Activated T-helper 17 cell treated with anti-CD3 and anti-CD28 coated beads, Interleukin-2, amount 50 U/mL, for 72 hours (primary cell): ENCODE data around the gene MMP11. TPM values are rescaled to one million over a fixed set of nuclear protein-coding genes. Genes with fewer than 3 reads are reported as not detected.

ENCODE experiments used
- ATAC-seq: fragments of 150-1000 bp; cut with Tn5 transposase; replicated peaks from 2 replicates; pipeline ENCODE4 v1.10.0; 2021; ENCODE audit warnings: mild to moderate bottlenecking, moderate library complexity
- H3K27ac Mint-ChIP-seq: one replicate; pipeline ENCODE4 v1.8.0; 2022; ENCODE audit warnings: mixed read lengths
- H3K27me3 Mint-ChIP-seq: one replicate; pipeline ENCODE4 v1.8.0; 2022; ENCODE audit warnings: mixed read lengths
- H3K36me3 Mint-ChIP-seq: one replicate; pipeline ENCODE4 v1.8.0; 2022; ENCODE audit warnings: low read depth, mild to moderate bottlenecking, mixed read lengths
- H3K4me1 Mint-ChIP-seq: one replicate; pipeline ENCODE4 v1.8.0; 2022; ENCODE audit warnings: mixed read lengths
- H3K4me3 Mint-ChIP-seq: one replicate; pipeline ENCODE4 v1.8.0; 2022; ENCODE audit warnings: mild to moderate bottlenecking, mixed read lengths
- H3K9me3 Mint-ChIP-seq: one replicate; pipeline ENCODE4 v1.8.0; 2022; ENCODE audit warnings: mixed read lengths
- total RNA-seq, 2 donors: library from RNA; stranded (reverse); gene quantifications; one replicate each; pipeline ENCODE4 v1.2.3, GENCODE V29; 2022

MMP11 gene
- total RNA-seq, 2 donors from 2014 or later = 0.45 to 0.50 TPM

- Mint-ChIP-seq H3K4me3 (peak within 1 kb of the TSS; percentile 76), H3K4me1 (no peaks in the 10 kb centered on the region), H3K27me3 (no peaks in the 10 kb centered on the region), H3K36me3 (no peaks in the 10 kb centered on the region), H3K9me3 (no peaks in the 10 kb centered on the region), H3K27ac (no peak within 1 kb of the TSS)
- ATAC-seq = peak; percentile 79
Observed at GRCh38 chr22:23767673-23768548, 4.7 kb upstream of the MMP11 start, which contains the start of gene CHCHD10. CHCHD10 (minus strand) TSS chr22:23767972; CDS start chr22:23767874, 98 bp downstream.

GRCh38 chr22:23769321-23769965 is 3.2 kb upstream of the MMP11 start:
- Mint-ChIP-seq H3K9me3 (no peaks in the 10 kb centered on the region), H3K27me3 (no peaks in the 10 kb centered on the region), H3K4me1 (no peaks in the 10 kb centered on the region), H3K4me3 (no peak overlapping the region), H3K36me3 (no peaks in the 10 kb centered on the region), H3K27ac (no peak overlapping the region)
- ATAC-seq = no peak

GRCh38 chr22:23772315-23772648 is 367 bp upstream of the MMP11 start:
- Mint-ChIP-seq H3K4me1 (no peaks in the 10 kb centered on the region), H3K27me3 (no peaks in the 10 kb centered on the region), H3K27ac (no peak overlapping the region), H3K4me3 (peak overlapping the region; percentile 55), H3K9me3 (no peaks in the 10 kb centered on the region), H3K36me3 (no peaks in the 10 kb centered on the region)
- ATAC-seq = no peak

GRCh38 chr22:23773483-23774113 is 949 bp downstream of the MMP11 start:
- Mint-ChIP-seq H3K27ac (no peak overlapping the region), H3K27me3 (no peaks in the 10 kb centered on the region), H3K36me3 (no peaks in the 10 kb centered on the region), H3K4me3 (peak overlapping the region; percentile 25), H3K9me3 (no peaks in the 10 kb centered on the region), H3K4me1 (no peaks in the 10 kb centered on the region)
- ATAC-seq = no peak

GRCh38 chr22:23774114-23774921 is 1.7 kb downstream of the MMP11 start:
- H3K27me3 Mint-ChIP-seq = no peaks in the 10 kb centered on the region
- H3K4me1 Mint-ChIP-seq = no peaks in the 10 kb centered on the region
- H3K9me3 Mint-ChIP-seq = no peaks in the 10 kb centered on the region
- no peak for ATAC-seq
- H3K36me3 Mint-ChIP-seq = no peaks in the 10 kb centered on the region
- H3K4me3 Mint-ChIP-seq = no peak overlapping the region
- H3K27ac Mint-ChIP-seq = no peak overlapping the region

- Mint-ChIP-seq H3K9me3 (no peaks in the 10 kb centered on the region), H3K27me3 (no peaks in the 10 kb centered on the region), H3K4me1 (no peaks in the 10 kb centered on the region), H3K36me3 (no peaks in the 10 kb centered on the region), H3K4me3 (no peak overlapping the region), H3K27ac (no peak overlapping the region)
- ATAC-seq = no peak
Observed at GRCh38 chr22:23774922-23775436, 2.3 kb downstream of the MMP11 start.

- Mint-ChIP-seq H3K4me1 (no peaks in the 10 kb centered on the region), H3K4me3 (no peak overlapping the region), H3K36me3 (no peaks in the 10 kb centered on the region), H3K27me3 (no peaks in the 10 kb centered on the region), H3K9me3 (no peaks in the 10 kb centered on the region), H3K27ac (no peak overlapping the region)
- ATAC-seq = no peak
Observed at GRCh38 chr22:23775779-23776375, 3.2 kb downstream of the MMP11 start.

DNA sequence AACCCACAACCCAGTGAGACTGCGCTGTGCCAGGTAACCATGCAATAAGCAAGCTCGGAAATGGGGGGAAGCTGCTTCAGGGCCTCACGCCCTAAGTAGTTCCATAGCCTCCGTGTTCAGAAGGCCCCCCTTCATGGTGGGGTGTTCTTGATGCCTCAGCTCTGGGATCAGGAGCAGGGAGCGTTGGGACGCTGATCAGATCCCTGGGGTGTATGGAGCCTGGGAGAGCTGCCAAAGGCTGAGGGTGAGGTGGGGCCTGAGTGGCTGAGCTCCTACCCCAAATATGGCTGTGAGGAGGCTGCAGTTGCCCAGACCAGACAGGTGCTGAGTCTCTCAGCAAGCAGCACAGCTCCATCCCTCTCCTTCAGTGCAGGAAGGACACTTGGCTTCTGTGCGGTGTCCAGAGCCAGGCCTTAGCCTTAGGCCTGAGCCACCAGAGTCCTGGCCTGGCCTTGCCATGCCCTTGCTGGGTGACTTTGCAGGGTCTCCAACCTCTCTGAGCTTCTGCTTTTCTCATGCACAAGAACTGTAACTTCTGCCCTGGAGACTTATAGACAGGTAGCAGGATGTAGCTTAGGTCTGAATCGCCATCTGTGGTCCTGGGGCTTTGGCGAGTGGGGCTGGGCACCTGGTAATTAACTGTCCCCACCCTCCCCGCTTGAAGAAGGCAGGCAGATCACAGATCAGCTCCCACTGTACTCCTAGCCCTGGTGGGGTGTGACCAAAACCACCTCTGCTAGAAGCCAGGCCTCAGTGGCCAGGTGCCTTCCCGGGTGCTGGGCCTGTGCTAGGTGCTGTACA is 5.3 kb downstream of the MMP11 start:
- H3K4me3 Mint-ChIP-seq = no peak overlapping the region
- H3K27ac Mint-ChIP-seq = no peak overlapping the region
- no peaks in the 10 kb centered on the region for H3K27me3 Mint-ChIP-seq
- no peaks in the 10 kb centered on the region for H3K4me1 Mint-ChIP-seq
- H3K36me3 Mint-ChIP-seq = no peaks in the 10 kb centered on the region
- ATAC-seq = no peak
- H3K9me3 Mint-ChIP-seq = no peaks in the 10 kb centered on the region

DNA sequence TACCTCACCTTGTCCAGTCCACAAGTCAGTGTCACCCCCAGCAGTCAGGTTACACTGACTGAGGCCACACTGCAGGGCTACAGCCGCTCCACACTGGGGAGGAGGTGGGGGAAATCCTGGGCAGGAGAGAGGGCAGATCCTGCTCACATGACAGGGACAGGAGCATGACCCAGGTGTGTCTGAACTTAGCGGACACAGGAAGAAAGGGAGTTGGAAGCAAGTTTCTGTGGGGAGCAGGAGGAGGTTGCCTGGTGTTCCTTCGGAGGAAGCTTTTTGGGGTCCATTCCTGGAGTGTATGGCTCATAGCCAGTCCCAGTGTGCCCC is 5.9 kb downstream of the MMP11 start:
- ATAC-seq = no peak
- Mint-ChIP-seq H3K9me3 (no peaks in the 10 kb centered on the region), H3K27me3 (no peaks in the 10 kb centered on the region), H3K36me3 (no peaks in the 10 kb centered on the region), H3K4me1 (no peaks in the 10 kb centered on the region), H3K27ac (no peak overlapping the region), H3K4me3 (no peak overlapping the region)

- Mint-ChIP-seq H3K36me3 (no peaks in the 10 kb centered on the region), H3K9me3 (no peaks in the 10 kb centered on the region), H3K4me1 (no peaks in the 10 kb centered on the region), H3K4me3 (no peak overlapping the region), H3K27ac (no peak overlapping the region), H3K27me3 (no peaks in the 10 kb centered on the region)
- no peak for ATAC-seq
Observed at GRCh38 chr22:23779083-23779482, 6.4 kb downstream of the MMP11 start.

GRCh38 chr22:23779731-23780130 is 7.1 kb downstream of the MMP11 start:
- no peaks in the 10 kb centered on the region for H3K4me1 Mint-ChIP-seq
- no peak overlapping the region for H3K4me3 Mint-ChIP-seq
- no peaks in the 10 kb centered on the region for H3K9me3 Mint-ChIP-seq
- no peaks in the 10 kb centered on the region for H3K36me3 Mint-ChIP-seq
- H3K27ac Mint-ChIP-seq = peak overlapping the region; percentile 51
- ATAC-seq = no peak
- no peaks in the 10 kb centered on the region for H3K27me3 Mint-ChIP-seq

- Mint-ChIP-seq H3K4me1 (no peaks in the 10 kb centered on the region), H3K4me3 (no peak overlapping the region), H3K36me3 (no peaks in the 10 kb centered on the region), H3K9me3 (no peaks in the 10 kb centered on the region), H3K27ac (no peak overlapping the region), H3K27me3 (no peaks in the 10 kb centered on the region)
- ATAC-seq = no peak
Observed at GRCh38 chr22:23780146-23780748, 7.6 kb downstream of the MMP11 start.

DNA sequence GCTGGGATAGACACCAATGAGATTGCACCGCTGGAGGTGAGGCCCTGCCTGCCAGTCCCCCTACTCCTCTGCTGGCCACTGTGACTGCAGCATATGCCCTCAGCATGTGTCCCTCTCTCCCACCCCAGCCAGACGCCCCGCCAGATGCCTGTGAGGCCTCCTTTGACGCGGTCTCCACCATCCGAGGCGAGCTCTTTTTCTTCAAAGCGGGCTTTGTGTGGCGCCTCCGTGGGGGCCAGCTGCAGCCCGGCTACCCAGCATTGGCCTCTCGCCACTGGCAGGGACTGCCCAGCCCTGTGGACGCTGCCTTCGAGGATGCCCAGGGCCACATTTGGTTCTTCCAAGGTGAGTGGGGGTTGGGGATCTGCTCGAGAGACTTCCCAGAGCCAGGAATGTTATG is 8.4 kb downstream of the MMP11 start:
- H3K27ac Mint-ChIP-seq = peak overlapping the region; percentile 16
- H3K27me3 Mint-ChIP-seq = no peaks in the 10 kb centered on the region
- ATAC-seq = no peak
- no peak overlapping the region for H3K4me3 Mint-ChIP-seq
- no peaks in the 10 kb centered on the region for H3K4me1 Mint-ChIP-seq
- H3K36me3 Mint-ChIP-seq = no peaks in the 10 kb centered on the region
- H3K9me3 Mint-ChIP-seq = no peaks in the 10 kb centered on the region
